HepG2 (cell line): ENCODE results near the gene MMP25. TPM values are rescaled to one million over a fixed set of nuclear protein-coding genes. Genes with fewer than 3 reads are reported as not detected.
A peak's percentile ranks its signal among the peaks of the same experiment; 100 is the strongest.

ENCODE experiments used
- BRF2 ChIP-seq: sonication (generic); formaldehyde crosslinking; IDR thresholded peaks from 2 replicates; pipeline ENCODE4 v1.8.1; 2022; ENCODE audit warnings: mild to moderate bottlenecking, missing genetic modification reagents
- GABPA ChIP-seq, 2 experiments: IDR thresholded peaks; 2 replicates each; pipeline ENCODE4 v1.6.1; 2011 to 2016; ENCODE audit warnings: low read depth in 2 of 2, low read length in 1 of 2, missing biosample characterization in 1 of 2, missing genetic modification characterization in 1 of 2
- GATA4 ChIP-seq: sonication (generic); IDR thresholded peaks from 2 replicates; pipeline ENCODE4 v1.6.1; 2016; ENCODE audit warnings: antibody characterized with exemption, low read depth, borderline replicate concordance
- HIC2 ChIP-seq: sonication (generic); formaldehyde crosslinking; IDR thresholded peaks from 2 replicates; pipeline ENCODE4 v1.9.0; 2022; ENCODE audit warnings: low read depth, missing genetic modification reagents
- HIVEP1 ChIP-seq: sonication (generic); formaldehyde crosslinking; IDR thresholded peaks from 2 replicates; pipeline ENCODE4 v1.4.0; 2020; ENCODE audit warnings: mild to moderate bottlenecking, missing genetic modification reagents
- JDP2 ChIP-seq: sonication (generic); formaldehyde crosslinking; IDR thresholded peaks from 2 replicates; pipeline ENCODE4 v1.8.1; 2022; ENCODE audit warnings: missing genetic modification reagents, borderline replicate concordance
- KLF12 ChIP-seq: sonication (generic); formaldehyde crosslinking; IDR thresholded peaks from 2 replicates; pipeline ENCODE4 v1.4.0; 2020; ENCODE audit warnings: missing genetic modification reagents, borderline replicate concordance
- MBD4 ChIP-seq: IDR thresholded peaks from 2 replicates; pipeline ENCODE4 v1.6.1; 2012; ENCODE audit warnings: low read length, inconsistent platforms, borderline replicate concordance
- RCOR2 ChIP-seq: IDR thresholded peaks from 2 replicates; pipeline ENCODE4 v1.6.1; 2016; ENCODE audit warnings: missing biosample characterization, missing genetic modification reagents
- REL ChIP-seq: sonication (generic); formaldehyde crosslinking; conservative IDR thresholded peaks from 2 replicates; pipeline ENCODE4 v1.8.0; 2022; ENCODE audit warnings: mild to moderate bottlenecking, missing genetic modification reagents, moderate library complexity
- RFX1 ChIP-seq: fragments of 450-650 bp; IDR thresholded peaks from 2 replicates; pipeline ENCODE4 v1.6.1; 2017
- TBX3 ChIP-seq: fragments of 450-650 bp; IDR thresholded peaks from 2 replicates; pipeline ENCODE4 v1.6.1; 2017; ENCODE audit warnings: antibody characterized with exemption, mild to moderate bottlenecking, inconsistent platforms, borderline replicate concordance
- ZNF484 ChIP-seq: sonication (generic); formaldehyde crosslinking; IDR thresholded peaks from 2 replicates; pipeline ENCODE4 v1.5.1; 2020; ENCODE audit warnings: mild to moderate bottlenecking, low read depth, missing genetic modification reagents, borderline replicate concordance
- ZNF766 ChIP-seq: sonication (generic); formaldehyde crosslinking; IDR thresholded peaks from 2 replicates; pipeline ENCODE4 v1.5.0; 2020; ENCODE audit warnings: missing genetic modification reagents, borderline replicate concordance
- ZNF841 ChIP-seq: sonication (generic); formaldehyde crosslinking; IDR thresholded peaks from 2 replicates; pipeline ENCODE4 v1.8.1; 2023; ENCODE audit warnings: missing genetic modification reagents, borderline replicate concordance
- ZSCAN12 ChIP-seq: sonication (generic); formaldehyde crosslinking; IDR thresholded peaks from 2 replicates; pipeline ENCODE4 v1.9.0; 2021; ENCODE audit warnings: mild to moderate bottlenecking, missing genetic modification reagents
- polyA plus RNA-seq, 8 experiments: library from polyadenylated mRNA; depleted of rRNA in 3 of 8; stranded (reverse) in 7 of 8; unstranded in 1 of 8; fragments of >200 nt; fragmentation: Illumina TruSeq in 4 of 8; extraction: Trizol in 4 of 8; gene quantifications; 2 replicates each; pipeline versions ENCODE4 v1.2.1 to v1.2.3, GENCODE V29; 2011 to 2016; ENCODE audit warnings: low read depth in 4 of 8, missing spikeins in 1 of 8, mixed read lengths in 1 of 8; ENCODE audit not compliant: insufficient read depth in 1 of 8
- total RNA-seq, 5 experiments: library from RNA; depleted of rRNA; stranded (reverse); fragments of >200 nt; fragmentation: Illumina TruSeq; extraction: Trizol; gene quantifications; 2 replicates each; pipeline ENCODE4 v1.2.3, GENCODE V29; 2016; ENCODE audit warnings: low read depth in 1 of 5
- TF ChIP-seq, protein P1 (sequence below): sonication (generic); formaldehyde crosslinking; IDR thresholded peaks from 2 replicates; pipeline ENCODE4 v1.5.1; 2020; ENCODE audit warnings: mild to moderate bottlenecking, missing genetic modification reagents, borderline replicate concordance

MMP25 gene
- total and polyA plus RNA-seq, 2 of the 13 experiments (the other 11 are each of a cell fraction or from before 2014, with no cell fraction given): 0.04 to 0.08 TPM

DNA sequence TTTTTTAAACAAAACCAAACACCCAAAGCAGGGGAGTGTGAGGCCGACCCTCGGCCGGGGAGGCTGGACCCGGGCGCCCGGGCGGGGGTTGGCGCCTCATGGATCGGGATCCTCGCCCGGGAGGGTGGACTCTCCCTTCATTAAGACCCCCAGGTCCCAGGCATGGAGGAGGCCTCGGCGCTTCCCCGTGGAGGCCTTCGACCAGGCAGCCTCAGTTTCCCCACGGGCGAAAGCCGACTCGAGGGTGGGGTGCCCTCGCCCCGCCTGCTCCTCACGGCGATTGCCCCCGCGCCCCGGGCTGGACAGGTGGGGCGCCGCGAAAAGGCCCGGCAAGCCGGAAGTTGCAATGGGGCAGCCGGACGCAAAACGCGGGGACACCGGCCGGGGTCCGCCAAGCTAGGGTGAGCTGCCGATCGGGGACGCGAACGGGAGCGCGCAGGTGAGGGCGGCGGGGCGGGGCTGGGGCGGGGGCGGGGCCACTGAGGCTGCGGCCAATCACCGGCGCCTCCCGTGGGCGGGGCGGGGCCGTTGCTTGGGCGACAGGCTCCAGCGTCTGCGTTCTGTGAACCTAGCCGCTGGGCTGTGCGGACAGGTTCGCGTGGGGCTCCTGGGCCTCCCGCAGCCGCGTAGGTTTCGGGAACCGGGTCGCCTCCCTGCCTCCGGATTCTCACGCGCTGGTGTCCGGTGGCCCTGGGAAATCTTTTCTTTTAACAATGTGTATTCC is 60.0 kb downstream of the MMP25 start (continued):
- TF ChIP-seq HIC2 (CRISPR knock-in tag) (0 out of 2 replicates have a peak, but pooled peaks have one; percentile 29), ZNF766 (CRISPR knock-in tag) (no peak), RCOR2 (CRISPR knock-in tag) (no peak), REL (CRISPR knock-in tag) (no peak), GATA4 (no peak), TBX3 (no peak), BRF2 (CRISPR knock-in tag) (no peak), KLF12 (CRISPR knock-in tag) (0 out of 2 replicates have a peak, but pooled peaks have one; percentile 50), HIVEP1 (CRISPR knock-in tag) (peak; percentile 89), ZSCAN12 (CRISPR knock-in tag) (no peak), ZNF841 (CRISPR knock-in tag) (no peak), GABPA (IDR thresholded peaks at IDR 0.05; ENCODE audit: low read depth, low read length) (peak; percentile 94), GABPA (CRISPR knock-in tag; IDR thresholded peaks at IDR 0.05; ENCODE audit: low read depth) (peak; percentile 91), ZNF484 (CRISPR knock-in tag) (no peak), MBD4 (no peak), RFX1 (peak; percentile 70), JDP2 (no peak)
- TF ChIP-seq, protein P1, sequence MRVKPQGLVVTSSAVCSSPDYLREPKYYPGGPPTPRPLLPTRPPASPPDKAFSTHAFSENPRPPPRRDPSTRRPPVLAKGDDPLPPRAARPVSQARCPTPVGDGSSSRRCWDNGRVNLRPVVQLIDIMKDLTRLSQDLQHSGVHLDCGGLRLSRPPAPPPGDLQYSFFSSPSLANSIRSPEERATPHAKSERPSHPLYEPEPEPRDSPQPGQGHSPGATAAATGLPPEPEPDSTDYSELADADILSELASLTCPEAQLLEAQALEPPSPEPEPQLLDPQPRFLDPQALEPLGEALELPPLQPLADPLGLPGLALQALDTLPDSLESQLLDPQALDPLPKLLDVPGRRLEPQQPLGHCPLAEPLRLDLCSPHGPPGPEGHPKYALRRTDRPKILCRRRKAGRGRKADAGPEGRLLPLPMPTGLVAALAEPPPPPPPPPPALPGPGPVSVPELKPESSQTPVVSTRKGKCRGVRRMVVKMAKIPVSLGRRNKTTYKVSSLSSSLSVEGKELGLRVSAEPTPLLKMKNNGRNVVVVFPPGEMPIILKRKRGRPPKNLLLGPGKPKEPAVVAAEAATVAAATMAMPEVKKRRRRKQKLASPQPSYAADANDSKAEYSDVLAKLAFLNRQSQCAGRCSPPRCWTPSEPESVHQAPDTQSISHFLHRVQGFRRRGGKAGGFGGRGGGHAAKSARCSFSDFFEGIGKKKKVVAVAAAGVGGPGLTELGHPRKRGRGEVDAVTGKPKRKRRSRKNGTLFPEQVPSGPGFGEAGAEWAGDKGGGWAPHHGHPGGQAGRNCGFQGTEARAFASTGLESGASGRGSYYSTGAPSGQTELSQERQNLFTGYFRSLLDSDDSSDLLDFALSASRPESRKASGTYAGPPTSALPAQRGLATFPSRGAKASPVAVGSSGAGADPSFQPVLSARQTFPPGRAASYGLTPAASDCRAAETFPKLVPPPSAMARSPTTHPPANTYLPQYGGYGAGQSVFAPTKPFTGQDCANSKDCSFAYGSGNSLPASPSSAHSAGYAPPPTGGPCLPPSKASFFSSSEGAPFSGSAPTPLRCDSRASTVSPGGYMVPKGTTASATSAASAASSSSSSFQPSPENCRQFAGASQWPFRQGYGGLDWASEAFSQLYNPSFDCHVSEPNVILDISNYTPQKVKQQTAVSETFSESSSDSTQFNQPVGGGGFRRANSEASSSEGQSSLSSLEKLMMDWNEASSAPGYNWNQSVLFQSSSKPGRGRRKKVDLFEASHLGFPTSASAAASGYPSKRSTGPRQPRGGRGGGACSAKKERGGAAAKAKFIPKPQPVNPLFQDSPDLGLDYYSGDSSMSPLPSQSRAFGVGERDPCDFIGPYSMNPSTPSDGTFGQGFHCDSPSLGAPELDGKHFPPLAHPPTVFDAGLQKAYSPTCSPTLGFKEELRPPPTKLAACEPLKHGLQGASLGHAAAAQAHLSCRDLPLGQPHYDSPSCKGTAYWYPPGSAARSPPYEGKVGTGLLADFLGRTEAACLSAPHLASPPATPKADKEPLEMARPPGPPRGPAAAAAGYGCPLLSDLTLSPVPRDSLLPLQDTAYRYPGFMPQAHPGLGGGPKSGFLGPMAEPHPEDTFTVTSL: no peak
